Neural crest cell (in vitro differentiated cells): Measurements from ENCODE around the gene TMEM132A. TPM values are rescaled to one million over a fixed set of nuclear protein-coding genes. Genes with fewer than 3 reads are reported as not detected.

Experiments
- DNase-seq: peaks from one replicate; pipeline ENCODE4 v3.0.0; 2021; ENCODE audit warnings: low read depth, mixed read lengths, low spot score
- H3K27ac Mint-ChIP-seq: one replicate; pipeline ENCODE4 v1.8.0; 2021; ENCODE audit warnings: mild to moderate bottlenecking, mixed read lengths; ENCODE audit not compliant: unreplicated experiment
- H3K27me3 Mint-ChIP-seq: 2 replicates; pipeline ENCODE4 v1.8.0; 2021; ENCODE audit warnings: low read depth, mild to moderate bottlenecking, mixed read lengths
- H3K36me3 Mint-ChIP-seq: 2 replicates; pipeline ENCODE4 v1.8.0; 2021; ENCODE audit warnings: low read depth, mild to moderate bottlenecking, mixed read lengths
- H3K4me1 Mint-ChIP-seq: 2 replicates; pipeline ENCODE4 v1.8.0; 2021; ENCODE audit warnings: mixed read lengths
- H3K4me3 Mint-ChIP-seq: one replicate; pipeline ENCODE4 v1.8.0; 2021; ENCODE audit warnings: mild to moderate bottlenecking, mixed read lengths
- H3K9me3 Mint-ChIP-seq: 2 replicates; pipeline ENCODE4 v1.8.0; 2021; ENCODE audit warnings: mixed read lengths
- total RNA-seq: library from RNA; stranded (reverse); gene quantifications from 2 replicates; pipeline ENCODE4 v1.2.1, GENCODE V29; 2021
- TF ChIP-seq, protein P1 (sequence below): fragments of 200-600 bp; sonication (generic); conservative IDR thresholded peaks from 2 replicates; pipeline ENCODE4 v1.5.0; 2021; ENCODE audit warnings: antibody characterized with exemption, mild to moderate bottlenecking

TMEM132A gene
- total RNA-seq, 1 donor from 2014 or later: 216 TPM

DNA sequence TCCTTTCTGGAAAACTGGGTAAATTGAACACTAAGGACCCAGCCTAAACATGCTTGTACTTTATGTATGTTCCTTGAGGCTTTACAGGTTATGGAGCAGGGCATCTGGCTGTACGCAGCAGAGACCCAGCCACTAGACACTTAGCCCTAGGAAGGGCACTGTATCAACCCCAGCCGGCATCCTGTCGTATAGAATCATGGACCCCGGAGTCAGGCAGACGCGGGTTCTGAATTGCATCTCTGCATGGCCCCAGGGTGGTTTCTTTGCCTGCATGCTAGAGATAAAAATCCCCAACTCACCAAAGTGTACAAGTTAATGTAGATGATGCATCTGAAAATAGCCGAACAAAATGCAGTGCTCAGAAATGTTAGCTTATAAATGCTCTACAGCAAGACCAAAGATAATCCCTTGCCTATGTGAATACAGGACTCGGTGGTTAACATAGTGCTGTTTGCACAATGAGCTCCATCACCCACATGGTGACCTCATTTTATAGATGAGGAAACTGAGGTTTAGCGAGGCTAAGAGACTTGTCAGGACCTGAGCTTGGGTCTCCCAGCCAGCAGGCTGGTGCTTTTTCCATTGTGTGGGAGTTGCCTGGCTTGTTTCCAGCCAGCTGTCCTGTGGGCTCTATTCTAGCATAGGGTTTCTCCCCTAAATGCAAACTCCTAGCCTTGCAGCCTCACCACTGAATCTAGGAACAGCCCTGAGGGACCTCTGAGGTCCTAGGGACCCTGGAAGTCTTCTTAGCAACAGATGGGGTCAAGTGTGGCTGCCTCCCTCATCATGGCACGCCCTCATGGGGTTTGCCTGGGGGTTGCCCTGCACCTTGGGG, 54.5 kb downstream of the TMEM132A start:
- H3K4me1 Mint-ChIP-seq: peaks cover 26% of the 10 kb centered on the region
- H3K27me3 Mint-ChIP-seq: no peaks in the 10 kb centered on the region
- H3K27ac Mint-ChIP-seq: no peak overlapping the region
- DNase-seq: no peak
- H3K9me3 Mint-ChIP-seq: no peaks in the 10 kb centered on the region
- H3K4me3 Mint-ChIP-seq: no peak overlapping the region
- TF ChIP-seq, protein P1, sequence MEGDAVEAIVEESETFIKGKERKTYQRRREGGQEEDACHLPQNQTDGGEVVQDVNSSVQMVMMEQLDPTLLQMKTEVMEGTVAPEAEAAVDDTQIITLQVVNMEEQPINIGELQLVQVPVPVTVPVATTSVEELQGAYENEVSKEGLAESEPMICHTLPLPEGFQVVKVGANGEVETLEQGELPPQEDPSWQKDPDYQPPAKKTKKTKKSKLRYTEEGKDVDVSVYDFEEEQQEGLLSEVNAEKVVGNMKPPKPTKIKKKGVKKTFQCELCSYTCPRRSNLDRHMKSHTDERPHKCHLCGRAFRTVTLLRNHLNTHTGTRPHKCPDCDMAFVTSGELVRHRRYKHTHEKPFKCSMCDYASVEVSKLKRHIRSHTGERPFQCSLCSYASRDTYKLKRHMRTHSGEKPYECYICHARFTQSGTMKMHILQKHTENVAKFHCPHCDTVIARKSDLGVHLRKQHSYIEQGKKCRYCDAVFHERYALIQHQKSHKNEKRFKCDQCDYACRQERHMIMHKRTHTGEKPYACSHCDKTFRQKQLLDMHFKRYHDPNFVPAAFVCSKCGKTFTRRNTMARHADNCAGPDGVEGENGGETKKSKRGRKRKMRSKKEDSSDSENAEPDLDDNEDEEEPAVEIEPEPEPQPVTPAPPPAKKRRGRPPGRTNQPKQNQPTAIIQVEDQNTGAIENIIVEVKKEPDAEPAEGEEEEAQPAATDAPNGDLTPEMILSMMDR: no peak
- no peaks in the 10 kb centered on the region for H3K36me3 Mint-ChIP-seq

DNA sequence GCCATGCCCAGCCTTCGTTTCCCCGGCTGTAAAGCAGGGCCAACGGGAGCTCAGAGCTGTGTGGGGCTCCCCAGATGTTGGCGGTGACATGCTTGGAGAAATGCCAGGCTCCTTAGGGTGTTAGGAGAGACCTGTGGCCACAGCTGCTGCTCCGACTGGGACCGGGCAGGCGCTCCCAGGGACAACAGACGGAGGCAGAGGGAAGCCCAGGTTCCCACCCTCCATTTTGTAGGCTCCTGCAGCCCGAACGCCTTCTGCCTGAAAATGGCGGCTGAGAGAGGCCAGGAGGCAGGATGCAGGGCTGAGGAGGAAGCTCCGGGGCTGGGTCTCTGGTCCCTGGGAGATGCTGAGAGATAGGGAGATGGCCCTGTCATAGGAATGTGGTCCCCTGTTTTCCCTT, 57.3 kb downstream of the TMEM132A start:
- no peak overlapping the region for H3K27ac Mint-ChIP-seq
- H3K4me3 Mint-ChIP-seq: no peak overlapping the region
- TF ChIP-seq, protein P1: no peak
- DNase-seq: no peak
- H3K36me3 Mint-ChIP-seq: no peaks in the 10 kb centered on the region
- peaks cover 4% of the 10 kb centered on the region for H3K4me1 Mint-ChIP-seq
- H3K27me3 Mint-ChIP-seq: peaks cover 3% of the 10 kb centered on the region
- no peaks in the 10 kb centered on the region for H3K9me3 Mint-ChIP-seq

DNA sequence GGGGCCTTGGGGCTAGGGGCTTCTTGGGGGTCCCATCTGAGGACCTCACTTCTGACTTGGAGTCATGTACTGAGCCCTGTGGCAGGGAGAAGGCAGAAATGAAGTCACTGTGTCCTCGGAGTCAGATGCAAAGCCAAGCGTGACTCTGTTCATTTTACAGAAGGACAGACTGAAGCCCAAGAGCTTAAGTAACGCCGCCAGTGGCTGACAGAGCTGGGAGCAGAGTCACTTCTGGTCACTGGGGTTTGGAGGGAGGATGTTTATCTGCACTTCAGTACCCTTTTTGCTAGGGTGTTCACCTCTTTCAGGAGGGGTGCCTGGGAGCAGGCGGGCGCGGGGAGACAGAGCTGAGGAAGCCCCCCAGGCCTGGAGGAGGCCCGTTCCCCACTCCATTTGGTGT, 57.9 kb downstream of the TMEM132A start:
- H3K27ac Mint-ChIP-seq: no peak overlapping the region
- H3K27me3 Mint-ChIP-seq: peaks cover 3% of the 10 kb centered on the region
- no peak overlapping the region for H3K4me3 Mint-ChIP-seq
- no peaks in the 10 kb centered on the region for H3K4me1 Mint-ChIP-seq
- TF ChIP-seq, protein P1: no peak
- no peaks in the 10 kb centered on the region for H3K9me3 Mint-ChIP-seq
- DNase-seq: no peak
- no peaks in the 10 kb centered on the region for H3K36me3 Mint-ChIP-seq

- Mint-ChIP-seq H3K9me3 (no peaks in the 10 kb centered on the region), H3K36me3 (no peaks in the 10 kb centered on the region), H3K4me3 (no peak overlapping the region), H3K27me3 (peaks cover 4% of the 10 kb centered on the region), H3K27ac (no peak overlapping the region), H3K4me1 (no peaks in the 10 kb centered on the region)
- no peak for DNase-seq
- TF ChIP-seq, protein P1: no peak
Observed at GRCh38 chr11:60984149-60984548, 59.9 kb downstream of the TMEM132A start.

- no peak overlapping the region for H3K4me3 Mint-ChIP-seq
- no peaks in the 10 kb centered on the region for H3K9me3 Mint-ChIP-seq
- H3K27ac Mint-ChIP-seq: no peak overlapping the region
- no peak for DNase-seq
- H3K36me3 Mint-ChIP-seq: no peaks in the 10 kb centered on the region
- H3K27me3 Mint-ChIP-seq: peaks cover 9% of the 10 kb centered on the region
- no peaks in the 10 kb centered on the region for H3K4me1 Mint-ChIP-seq
- TF ChIP-seq, protein P1: no peak
Observed at GRCh38 chr11:60984636-60985035, 60.4 kb downstream of the TMEM132A start.
